GM18498 (cell line): Measurements from ENCODE around the gene ASXL2.
"Not testable (repeated sequence)": the region's sequence is repeated elsewhere in the genome, so short reads cannot be mapped to it uniquely, and the experiment has no call there.

Source experiments
- ATAC-seq: cut with Tn5 transposase; IDR thresholded peaks from one replicate; pipeline ENCODE4 v1.9.1; 2021; ENCODE audit warnings: mild to moderate bottlenecking, moderate library complexity; ENCODE audit not compliant: unreplicated experiment

ASXL2 gene

DNA sequence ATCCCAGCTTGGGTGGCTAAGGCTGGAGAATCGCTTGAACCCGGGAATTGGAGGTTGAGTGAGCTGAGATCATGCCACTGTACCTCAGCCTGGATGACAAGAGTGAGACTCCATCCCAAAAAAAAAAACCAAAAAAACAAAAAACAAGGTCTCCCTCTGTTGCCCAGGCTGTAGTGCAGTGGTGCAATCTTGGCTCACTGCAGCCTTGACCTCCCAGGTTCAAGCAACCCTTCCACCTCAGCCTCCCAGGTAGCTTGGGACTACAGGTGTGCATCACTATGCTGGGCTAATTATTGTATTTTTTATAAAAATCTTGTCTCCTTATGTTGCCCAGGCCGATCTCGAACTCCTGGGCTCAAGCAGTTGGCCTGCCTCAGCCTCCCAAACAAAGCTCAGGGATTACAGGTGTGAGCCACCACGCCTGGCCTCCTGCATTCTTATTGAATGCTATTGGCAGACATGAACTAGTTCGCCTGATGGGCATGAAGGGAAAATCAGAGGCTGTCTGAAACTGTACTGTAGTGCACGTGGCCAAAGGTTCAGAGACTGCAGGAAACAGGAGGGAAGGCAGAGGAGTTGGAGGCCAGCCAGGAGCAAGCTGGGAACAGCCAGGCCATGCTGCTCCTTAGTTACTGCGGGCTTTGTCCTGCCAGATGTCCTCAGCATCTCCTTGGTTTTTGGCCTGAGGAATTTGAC lies 16.0 kb upstream of the ASXL2 start:
- ATAC-seq: no peak

DNA sequence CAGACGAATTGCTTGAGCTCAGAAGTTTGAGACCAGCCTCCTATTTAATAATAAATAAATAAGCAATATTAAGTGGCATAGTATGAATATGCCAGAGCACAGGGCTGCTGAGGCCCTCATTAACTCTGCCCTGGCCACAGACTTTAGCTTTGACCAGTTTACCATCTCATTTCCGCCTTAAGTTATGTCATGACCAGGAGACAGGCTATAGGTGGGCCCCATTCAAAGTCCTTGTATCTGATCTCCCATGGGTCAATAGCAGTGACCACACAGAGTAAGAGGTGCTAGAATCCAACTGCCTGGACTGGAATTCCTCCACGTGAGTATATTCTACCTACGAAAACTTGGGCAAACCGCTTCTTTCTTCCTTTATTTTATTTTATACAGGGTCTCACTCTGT lies 13.4 kb upstream of the ASXL2 start:
- no peak for ATAC-seq

DNA sequence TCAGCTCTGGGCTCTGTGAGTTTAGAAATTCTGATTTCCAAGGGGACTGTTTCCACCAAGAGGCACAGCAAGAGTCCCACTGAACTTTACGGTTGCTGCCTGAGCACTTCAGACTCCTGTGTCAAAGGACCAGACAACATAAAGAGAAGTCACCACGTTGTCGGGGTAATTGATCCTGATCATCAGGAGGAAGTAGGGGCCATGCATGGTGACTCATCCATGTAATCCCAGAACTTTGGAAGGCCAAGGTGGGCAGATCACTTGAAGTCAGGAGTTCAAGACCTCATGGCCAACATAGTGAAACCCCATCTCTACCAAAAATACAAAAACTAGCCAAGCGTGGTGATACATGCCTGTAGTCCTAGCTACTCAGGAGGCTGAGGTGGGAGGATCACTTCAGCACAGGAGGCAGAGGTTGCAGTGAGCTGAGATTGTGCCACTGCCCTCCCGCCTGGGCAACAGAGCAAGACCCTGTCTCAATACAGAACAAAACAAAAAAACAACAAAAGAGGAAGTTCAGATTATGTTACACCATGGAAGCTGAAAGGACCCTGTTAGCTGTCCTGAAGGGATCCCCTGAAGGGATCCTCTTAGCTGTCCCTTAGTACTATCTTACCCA lies 9.4 kb upstream of the ASXL2 start:
- no peak for ATAC-seq

DNA sequence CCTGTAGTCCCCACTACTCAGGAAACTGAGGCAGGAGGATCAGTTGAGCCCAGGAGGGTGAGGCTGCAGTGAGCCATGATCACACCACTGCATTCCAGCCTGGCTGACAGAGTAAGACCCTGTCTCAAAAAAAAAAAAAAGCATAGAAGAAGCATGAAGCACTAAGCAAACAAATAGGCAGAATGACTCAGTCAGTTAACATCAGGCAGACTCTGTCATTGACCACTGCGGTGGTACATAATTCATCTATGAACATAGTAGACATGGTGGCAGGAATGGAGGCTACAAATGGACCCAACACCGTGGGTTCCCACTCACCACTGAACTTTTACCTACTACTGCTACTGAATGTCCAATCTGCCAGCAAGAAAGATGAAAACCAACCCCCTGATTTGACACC lies 7.6 kb upstream of the ASXL2 start:
- no peak for ATAC-seq

DNA sequence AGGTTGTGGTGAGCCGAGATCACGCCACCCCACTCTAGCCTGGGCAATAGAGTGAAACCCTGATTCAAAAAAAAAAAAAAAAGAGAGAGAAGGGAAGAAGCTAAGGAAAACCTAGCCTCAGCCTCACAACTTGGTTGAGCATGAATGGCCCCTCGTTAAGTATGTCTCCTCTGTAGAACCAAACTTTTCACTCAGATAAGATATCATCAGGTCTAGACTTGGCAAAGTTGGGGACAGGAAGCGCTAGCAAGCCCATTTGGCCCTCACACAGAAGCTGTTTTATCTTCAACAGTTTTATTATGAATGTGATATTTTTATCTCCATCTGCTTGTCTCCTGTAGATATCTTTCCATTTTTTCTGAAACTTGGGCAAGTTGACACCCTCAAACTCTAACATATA lies 3.5 kb upstream of the ASXL2 start:
- no peak for ATAC-seq

DNA sequence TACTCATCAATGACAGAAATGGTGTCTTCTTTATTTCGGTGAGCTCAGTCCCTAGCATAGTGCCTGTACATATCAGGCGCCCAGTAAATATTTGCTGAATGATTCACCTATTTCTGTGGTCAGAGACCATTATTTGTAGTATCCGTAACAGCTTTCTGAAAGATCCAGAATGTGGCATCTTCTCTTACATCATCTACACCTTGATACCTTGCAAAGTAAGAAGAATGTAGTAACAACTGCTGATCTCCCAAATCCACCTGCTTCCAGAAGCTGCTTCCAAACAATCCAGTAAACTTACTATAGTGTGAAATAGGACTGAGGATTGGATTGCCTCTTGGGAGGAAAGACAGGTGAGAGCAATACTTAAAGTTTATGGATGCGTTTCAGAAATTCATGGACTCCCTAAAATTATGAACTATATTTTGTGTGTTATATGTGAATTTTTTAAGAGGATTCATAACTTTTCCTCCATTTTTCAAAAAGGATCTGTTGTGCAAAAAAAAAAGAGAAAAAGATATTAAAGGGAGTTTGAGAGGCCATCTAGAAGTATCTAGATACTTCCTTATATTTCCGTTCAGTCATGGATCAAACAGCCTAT lies 945 bp upstream of the ASXL2 start:
- no peak for ATAC-seq

DNA sequence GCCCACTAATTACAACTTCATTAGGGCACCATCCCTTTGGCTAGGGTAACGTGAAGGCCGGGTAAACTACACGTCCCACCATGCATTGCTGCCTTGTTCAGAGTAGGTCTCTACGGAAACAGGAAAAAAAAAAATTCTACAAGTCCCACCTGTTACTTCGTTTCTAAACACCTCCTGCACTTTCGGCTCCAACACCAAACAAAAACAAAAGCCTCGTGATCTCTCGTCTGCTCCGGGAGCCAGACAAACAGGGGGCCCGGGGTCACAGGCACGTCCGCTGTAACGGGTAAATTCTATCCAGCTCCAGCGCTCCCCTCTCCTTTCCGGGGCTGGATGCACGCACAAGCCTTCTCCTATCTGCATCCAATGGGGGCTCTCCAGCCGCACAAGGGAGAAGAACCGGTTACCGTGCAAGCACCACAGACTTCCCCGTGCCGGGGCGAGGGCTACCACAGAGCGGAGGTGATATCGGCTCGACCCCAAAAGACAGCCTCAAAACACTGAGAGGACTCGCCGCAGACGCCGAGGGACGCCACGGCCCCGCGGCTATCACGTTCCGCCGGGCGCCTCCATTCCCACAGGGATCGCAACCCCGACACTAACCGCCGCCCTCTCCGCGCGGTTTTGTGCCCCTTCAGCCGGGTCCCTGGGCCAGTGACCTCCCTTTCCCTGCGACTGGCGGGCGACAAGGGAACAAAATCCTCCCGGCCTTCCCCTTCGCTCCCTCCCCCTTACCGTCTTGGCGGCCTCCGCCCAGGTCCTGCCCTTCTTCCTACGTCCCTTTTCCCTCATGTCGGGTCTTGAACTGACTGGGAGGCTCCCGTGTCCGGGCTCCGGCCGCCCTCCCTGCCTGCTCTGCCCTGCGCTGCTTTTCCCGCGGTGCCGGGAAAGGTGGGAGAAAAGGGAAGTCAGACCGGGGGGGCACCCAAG lies 591 bp downstream of the ASXL2 start:
- peak; percentile 42 for ATAC-seq

DNA sequence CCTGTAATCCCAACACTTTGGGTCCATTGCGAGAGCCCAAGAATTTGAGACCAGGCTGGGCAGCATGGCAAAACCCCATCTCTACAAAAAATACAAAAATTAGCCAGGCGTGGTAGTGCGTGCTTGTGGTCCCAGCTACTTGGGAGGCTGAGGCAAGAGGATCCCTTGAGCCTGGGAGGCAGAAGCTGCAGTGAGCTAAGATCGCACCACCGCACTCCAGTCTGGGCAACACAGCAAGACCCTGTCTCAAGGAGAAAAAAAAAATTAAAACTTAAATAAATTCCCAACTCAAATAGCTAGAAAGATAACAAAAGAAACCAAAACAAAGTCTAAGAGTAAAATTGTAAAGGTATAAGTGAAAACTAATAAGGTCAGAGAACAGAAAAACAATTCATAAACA lies 6.2 kb downstream of the ASXL2 start:
- no peak for ATAC-seq

DNA sequence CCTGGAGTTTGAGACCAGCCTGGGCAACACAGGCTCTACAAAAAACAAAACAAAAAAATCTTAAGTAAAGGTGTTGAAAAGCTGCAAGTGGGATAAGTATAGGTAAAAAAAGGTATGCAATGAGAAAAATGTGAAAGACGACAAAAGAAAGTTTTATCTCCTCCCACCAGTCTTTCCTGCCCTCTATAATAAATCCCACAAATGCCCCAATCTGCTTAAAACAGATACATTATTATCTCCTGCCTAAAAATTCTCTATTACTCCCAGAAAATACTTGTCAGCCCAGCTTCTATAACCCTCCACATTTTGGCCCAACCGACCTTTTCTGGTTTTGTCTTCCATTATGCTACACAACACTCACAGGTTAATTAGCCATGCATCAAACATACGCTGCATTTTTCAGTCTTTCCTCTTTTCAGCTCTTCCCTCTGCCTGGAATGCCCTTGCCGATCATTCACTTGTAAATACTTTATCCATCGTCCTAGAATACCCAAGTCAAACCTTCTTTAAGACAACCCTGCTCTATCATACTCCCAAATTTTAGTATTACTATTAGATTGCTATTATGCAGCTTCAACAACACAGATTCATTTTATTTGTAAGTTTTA lies 10.8 kb downstream of the ASXL2 start:
- no peak for ATAC-seq

DNA sequence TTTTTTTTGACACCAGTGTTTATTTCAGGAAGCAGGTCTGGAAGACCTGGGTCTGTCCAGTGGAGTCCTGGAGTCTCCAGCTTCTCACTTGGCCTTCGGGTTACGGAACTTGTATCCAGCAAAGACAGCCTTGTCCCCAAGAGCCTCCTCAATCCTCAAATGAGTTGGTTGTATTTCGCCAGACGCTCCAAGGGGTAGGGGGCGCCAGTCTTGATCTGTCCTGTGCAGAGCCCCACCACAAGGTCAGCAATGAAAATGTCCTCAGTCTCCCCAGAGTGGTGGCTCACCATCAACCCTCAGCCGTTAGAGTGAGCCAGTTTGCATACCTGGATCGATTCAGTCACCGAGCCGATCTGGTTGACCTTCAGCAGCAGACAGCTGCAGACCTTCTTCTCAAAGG lies 21.9 kb downstream of the ASXL2 start:
- no peak for ATAC-seq

DNA sequence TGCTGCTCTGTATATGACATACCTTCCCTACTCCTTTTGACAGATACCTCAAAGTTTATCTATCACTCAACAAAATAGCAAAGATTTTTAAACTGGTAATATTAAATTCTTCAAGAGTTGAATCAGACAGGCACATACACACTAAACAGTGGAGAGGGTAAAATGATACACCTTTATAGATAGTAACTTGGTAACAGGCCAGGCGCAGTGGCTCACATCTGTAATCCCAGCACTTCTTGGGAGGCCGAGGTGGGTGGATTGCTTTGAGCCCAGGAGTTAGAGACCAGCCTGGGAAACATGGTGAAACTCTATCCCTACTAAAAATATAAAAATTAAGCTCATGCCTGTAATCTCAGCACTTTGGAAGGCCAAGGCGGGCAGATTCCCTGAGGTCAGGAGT lies 23.2 kb downstream of the ASXL2 start:
- ATAC-seq: no peak

DNA sequence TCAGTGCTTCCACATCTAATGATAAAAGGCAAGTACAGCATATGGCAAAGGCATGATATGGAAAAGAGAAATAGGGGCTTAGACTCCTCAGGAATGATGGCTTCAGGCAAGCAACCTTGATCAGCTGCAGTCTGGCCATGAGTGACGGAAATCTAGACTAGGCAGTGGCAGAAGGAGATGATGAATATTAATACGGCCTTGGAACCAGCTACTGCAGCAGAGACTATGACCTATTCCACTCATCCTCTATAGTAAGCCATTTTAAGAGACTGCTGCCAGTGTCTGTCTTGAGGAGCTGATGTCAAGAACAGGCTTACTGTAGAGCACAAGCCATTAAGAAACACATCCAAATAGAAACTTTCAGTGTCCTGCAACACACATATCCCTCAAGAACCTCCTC lies 23.7 kb downstream of the ASXL2 start:
- no peak for ATAC-seq

DNA sequence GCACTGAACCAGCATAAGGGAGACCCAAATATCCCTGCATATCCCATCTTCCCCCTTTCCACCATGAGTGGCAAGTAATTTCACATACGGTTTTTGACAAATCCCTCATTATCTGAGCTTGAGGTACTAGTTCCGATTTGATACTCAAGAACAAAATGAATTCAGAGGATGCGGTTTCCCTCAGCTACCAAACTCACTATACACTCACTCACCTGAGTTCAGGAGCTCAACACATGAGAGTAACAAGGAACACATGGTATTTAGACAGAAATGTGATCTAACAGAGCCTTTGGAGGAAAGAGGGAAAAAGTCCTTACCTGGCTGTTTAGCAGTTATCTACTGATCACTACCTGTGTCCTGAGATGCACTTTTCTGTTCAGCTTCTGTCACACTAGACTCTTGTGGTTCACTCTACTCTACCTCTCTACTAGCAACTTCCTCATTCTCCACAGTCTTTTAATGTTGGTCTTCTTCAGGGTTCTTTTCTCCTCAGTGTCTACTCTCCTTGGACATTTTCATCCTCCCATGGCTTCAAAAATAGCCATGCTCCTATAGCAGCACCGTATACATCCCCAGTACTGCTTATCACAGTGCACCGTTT lies 25.1 kb downstream of the ASXL2 start:
- no peak for ATAC-seq

DNA sequence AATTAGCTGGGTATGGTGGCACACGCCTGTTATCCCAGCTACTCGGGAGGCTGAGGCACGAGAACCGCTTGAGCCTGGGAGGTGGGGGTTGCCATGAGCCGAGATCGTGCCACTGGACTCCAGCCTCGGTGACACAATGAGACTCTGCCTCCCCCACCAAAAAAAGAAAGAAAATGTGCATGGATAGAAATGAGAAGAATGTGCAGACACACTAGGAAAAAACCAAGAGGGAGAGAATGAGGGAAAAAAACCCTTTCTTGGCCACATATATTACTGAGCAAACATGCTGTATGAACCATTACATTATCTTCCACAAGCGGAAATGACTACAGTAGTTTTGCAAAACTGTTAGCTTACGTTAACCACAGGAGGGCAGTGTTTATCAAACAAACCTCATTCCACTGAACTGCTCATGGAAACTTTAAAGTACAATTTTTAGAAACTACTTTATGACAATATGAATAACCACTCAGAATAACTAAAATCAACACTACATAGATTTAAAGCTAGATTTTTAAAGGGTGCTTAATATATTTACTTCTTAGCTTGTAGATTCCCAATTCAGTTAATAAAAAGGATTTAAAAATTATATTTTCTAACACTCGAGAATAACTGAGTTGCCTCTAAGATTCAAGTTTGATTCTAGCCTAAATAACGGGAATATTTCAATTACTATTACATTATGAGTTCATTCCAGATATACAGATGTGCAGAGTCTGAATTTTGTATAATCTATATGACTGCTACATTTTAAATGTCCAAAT lies 26.4 kb downstream of the ASXL2 start:
- ATAC-seq: peak; percentile 86

DNA sequence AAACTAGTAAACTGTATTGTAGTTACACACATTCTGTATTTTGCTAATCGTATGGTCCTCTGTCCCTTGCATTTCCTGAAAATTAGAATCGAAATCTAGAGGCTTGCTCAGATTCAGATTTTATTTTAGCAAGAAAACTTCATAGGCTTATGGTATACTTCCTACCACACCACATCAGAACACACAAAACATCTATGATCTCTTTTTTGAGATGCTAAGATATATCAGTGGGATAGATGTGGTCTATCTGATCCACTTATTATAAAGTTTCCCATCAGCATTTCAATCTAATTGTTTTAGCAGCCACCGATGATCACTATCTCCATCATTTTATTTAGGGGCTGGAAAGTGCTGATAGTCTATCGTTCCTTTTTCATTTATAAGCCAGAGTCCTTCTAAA lies 27.9 kb downstream of the ASXL2 start:
- not testable (repeated sequence) for ATAC-seq

DNA sequence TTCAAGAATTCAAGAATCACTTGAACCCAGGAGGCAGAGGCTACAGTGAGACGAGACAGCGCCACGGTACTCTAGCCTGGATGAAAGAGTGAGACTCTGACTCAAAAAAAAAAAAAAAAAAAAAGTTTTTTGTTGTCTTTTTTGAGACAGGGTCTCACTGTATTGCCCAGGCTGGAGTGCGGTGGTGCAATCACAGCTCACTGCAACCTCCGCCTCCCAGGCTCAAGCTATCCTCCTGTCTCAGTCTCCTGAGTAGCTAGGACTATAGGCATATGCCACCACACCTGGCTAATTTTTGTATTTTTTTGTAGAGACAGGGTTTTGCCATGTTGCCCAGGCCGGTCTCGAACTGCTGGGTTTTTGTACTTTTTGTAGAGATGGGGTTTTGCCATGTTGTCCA lies 28.9 kb downstream of the ASXL2 start:
- ATAC-seq: not testable (repeated sequence)

DNA sequence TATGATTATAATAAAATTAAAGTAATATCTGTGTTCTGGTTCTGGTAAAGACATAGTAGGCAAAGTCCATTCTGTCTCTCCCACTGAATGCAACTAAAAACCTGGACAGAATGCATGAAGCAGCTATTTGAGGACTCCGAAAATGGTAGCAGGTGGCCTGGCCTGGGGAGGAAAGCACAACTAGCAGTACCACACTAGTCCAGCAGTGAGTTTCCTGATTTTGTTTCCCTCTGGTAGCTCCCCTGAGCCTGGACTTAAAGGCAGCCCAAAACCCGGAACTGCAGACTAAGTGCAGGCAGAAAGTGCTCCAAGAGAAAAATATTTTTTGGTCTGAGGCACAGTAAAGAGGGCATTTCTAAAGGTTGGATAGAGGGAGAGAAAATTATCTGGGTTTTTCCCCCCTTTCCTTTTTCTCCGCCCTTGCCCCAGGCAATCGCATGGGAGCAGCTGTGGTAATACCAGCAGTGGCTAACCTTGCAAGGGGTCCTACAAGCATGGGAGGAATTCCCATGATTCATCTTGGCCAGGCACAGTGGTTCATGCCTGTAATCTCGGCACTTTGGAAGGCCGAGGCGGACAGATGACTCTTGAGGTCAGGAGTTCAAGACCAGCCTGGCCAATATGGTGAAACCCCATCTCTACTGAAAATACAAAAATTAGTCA lies 32.3 kb downstream of the ASXL2 start:
- no peak for ATAC-seq

DNA sequence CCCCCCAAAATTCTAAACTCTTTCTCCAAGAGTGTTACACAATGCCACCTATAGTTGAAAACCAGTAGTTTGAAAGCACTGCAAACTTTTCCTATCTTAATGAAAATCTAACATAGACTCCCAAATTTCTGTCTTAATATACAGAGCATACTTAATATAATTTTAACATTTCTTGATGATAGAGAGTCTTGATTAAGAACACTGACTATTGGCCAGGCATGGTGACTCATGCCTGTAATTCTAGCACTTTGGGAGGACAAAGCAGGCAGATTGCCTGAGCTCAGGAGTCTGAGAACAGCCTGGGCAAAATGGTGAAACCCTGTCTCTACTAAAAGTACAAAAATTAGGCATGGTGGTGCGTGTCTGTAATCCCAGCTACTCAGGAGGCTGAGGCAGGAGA lies 34.2 kb downstream of the ASXL2 start:
- ATAC-seq: no peak

DNA sequence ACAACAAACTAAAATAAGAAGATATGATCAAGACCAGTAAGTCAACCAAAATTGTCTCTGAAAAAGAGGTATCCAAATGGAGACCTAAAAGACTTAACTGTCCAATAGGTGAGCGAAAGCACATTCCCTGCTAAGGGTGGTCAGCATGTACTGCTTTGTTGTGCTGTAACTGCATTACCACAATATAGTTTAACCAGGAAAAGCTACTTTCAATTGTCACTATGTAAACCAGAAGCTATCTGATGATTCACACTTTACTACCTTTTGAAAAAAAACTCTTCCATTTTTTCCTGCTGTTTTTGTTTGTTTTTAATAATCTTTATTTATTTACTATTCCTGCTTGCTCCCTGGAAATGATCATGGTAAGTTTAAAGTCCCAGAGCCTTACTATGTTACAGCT lies 36.1 kb downstream of the ASXL2 start:
- no peak for ATAC-seq
